Stomach (tissue), 9 donors: Measurements from ENCODE around the gene STK31. TPM values are rescaled to one million over a fixed set of nuclear protein-coding genes. Genes with fewer than 3 reads are reported as not detected.
A peak's percentile ranks its signal among the peaks of the same experiment; 100 is the strongest.
"Not testable (repeated sequence)": the region's sequence is repeated elsewhere in the genome, so short reads cannot be mapped to it uniquely, and the experiment has no call there.

Source experiments
- DNase-seq, 2 donors: peaks; one replicate each; pipeline versions ENCODE4 v3.0.0 to v3.0.0-alpha.2; 2013 to 2019
- H3K27ac ChIP-seq, 5 donors: fragments of 200-600 bp in 4 of 5; sonication (generic) in 4 of 5; one replicate each; pipeline ENCODE4 v1.5.1; 2013 to 2019; ENCODE audit warnings: mild to moderate bottlenecking in 1 of 5, moderate library complexity in 1 of 5
- H3K27me3 ChIP-seq, 3 donors: fragments of 200-600 bp; sonication (generic); one replicate each; pipeline ENCODE4 v1.5.1; 2017 to 2019; ENCODE audit warnings: mixed run types in 1 of 3
- H3K36me3 ChIP-seq, 4 donors: fragments of 200-600 bp; sonication (generic); 1 replicate in 3 of 4; 2 replicates in 1 of 4; pipeline ENCODE4 v1.5.1; 2016 to 2019
- H3K4me1 ChIP-seq, 4 donors: fragments of 200-600 bp; sonication (generic); one replicate each; pipeline ENCODE4 v1.5.1; 2016 to 2019
- H3K4me3 ChIP-seq, 4 donors: fragments of 200-600 bp; sonication (generic) in 3 of 4; one replicate each; pipeline ENCODE4 v1.5.1; 2016 to 2019; ENCODE audit warnings: mild to moderate bottlenecking in 1 of 4
- H3K9me3 ChIP-seq, 4 donors: fragments of 200-600 bp; sonication (generic); one replicate each; pipeline ENCODE4 v1.5.1; 2016 to 2019
- CTCF ChIP-seq, 7 experiments: fragments of 450-650 bp in 4 of 7; fragments of 200-600 bp in 3 of 7; sonication (generic) in 3 of 7; IDR thresholded peaks; one replicate each; pipeline ENCODE4 v1.5.1; 2016 to 2019; ENCODE audit warnings: antibody characterized with exemption in 7 of 7, control low read depth in 2 of 7, mild to moderate bottlenecking in 1 of 7
- EP300 ChIP-seq: sonication (generic); formaldehyde crosslinking; IDR thresholded peaks from one replicate; pipeline ENCODE4 v1.6.1; 2017; ENCODE audit warnings: antibody characterized with exemption
- POLR2A ChIP-seq, 4 donors: fragments of 450-650 bp; IDR thresholded peaks; one replicate each; pipeline ENCODE4 v1.6.1; 2016; ENCODE audit warnings: antibody characterized with exemption in 4 of 4, control low read depth in 2 of 4, mild to moderate bottlenecking in 1 of 4, moderate library complexity in 1 of 4
- POLR2AphosphoS5 ChIP-seq, 3 donors: sonication (generic); formaldehyde crosslinking; IDR thresholded peaks; one replicate each; pipeline ENCODE4 v1.6.1; 2016; ENCODE audit warnings: antibody characterized with exemption in 3 of 3
- WGBS, 5 donors: extraction: QIAGEN DNeasy Blood & Tissue Kit in 3 of 5; methylation state at CpG; one replicate each; pipeline versions ENCODE4 v1.1.5 to v1.1.7; 2013 to 2018; 5-methylcytosine and 5-hydroxymethylcytosine counted together
- intact Hi-C: fragments of 100-400 bp; cut with DNase I; formaldehyde crosslinking; loops from one replicate; pipeline ENCODE4 v1.15.1; 2023; ENCODE audit warnings: low total_unique reads
- polyA plus RNA-seq, 3 donors: library from polyadenylated mRNA; stranded (reverse); fragments of 200-250 nt; gene quantifications; one replicate each; pipeline ENCODE4 v1.2.3, GENCODE V29; 2013
- total RNA-seq, 5 donors: library from RNA; depleted of rRNA; stranded (reverse); fragments of >200 nt; gene quantifications; one replicate each; pipeline versions ENCODE4 v1.1.0 to v1.2.3, GENCODE V29; 2014 to 2016
- donor health status: healthy with polysubstance abuse.
- donor health status: Bipolar disorder and iron deficiency.
- donor health status: healthy.

STK31 gene
- total and polyA plus RNA-seq, 8 donors, result 0.65 to 9.0 (median 1.8) TPM; not detected in 2

- Histone ChIP-seq H3K36me3 (no peaks in the 10 kb centered on the region), H3K27me3 (no peaks in the 10 kb centered on the region), H3K9me3 (no peaks in the 10 kb centered on the region), H3K27ac (no peak overlapping the region), H3K4me1 (peaks cover 0 to 13% (median 4%) of the 10 kb centered on the region in 4 donors), H3K4me3 (no peak overlapping the region)
- intact Hi-C loops, result loop anchor here (5.0 kb wide), 1 partner anchor 142 kb away; no protein-coding TSS in a partner anchor
- TF ChIP-seq EP300 (no peak), CTCF (IDR thresholded peaks at IDR 0.05) (no peak), POLR2A (IDR thresholded peaks at IDR 0.05) (no peak), POLR2AphosphoS5 (IDR thresholded peaks at IDR 0.05) (no peak)
- WGBS, 5 donors, result 47 to 90% (median 83%) methylated on average over 1 of the region's 1 CpG
- no peak for DNase-seq
Observed at GRCh38 chr7:23714579-23714978, 4.6 kb downstream of the STK31 start.

GRCh38 chr7:23715099-23715498, 5.1 kb downstream of the STK31 start:
- Histone ChIP-seq H3K4me3 (no peak overlapping the region), H3K9me3 (no peaks in the 10 kb centered on the region), H3K27me3 (no peaks in the 10 kb centered on the region), H3K27ac (no peak overlapping the region), H3K4me1 (peaks cover 0 to 8% (median 1%) of the 10 kb centered on the region in 4 donors), H3K36me3 (no peaks in the 10 kb centered on the region)
- DNase-seq, result no peak
- TF ChIP-seq POLR2AphosphoS5 (IDR thresholded peaks at IDR 0.05), result no peak
- no peak for TF ChIP-seq CTCF (IDR thresholded peaks at IDR 0.05)
- no peak for TF ChIP-seq POLR2A (IDR thresholded peaks at IDR 0.05)
- no peak for TF ChIP-seq EP300
- 59 to 92% (median 87%) methylated on average over 6 of the region's 6 CpGs for WGBS, 5 donors
- intact Hi-C loops, result no loop called here

- Histone ChIP-seq H3K4me3 (no peak overlapping the region), H3K9me3 (no peaks in the 10 kb centered on the region), H3K36me3 (no peaks in the 10 kb centered on the region), H3K27ac (no peak overlapping the region), H3K27me3 (no peaks in the 10 kb centered on the region), H3K4me1 (peaks cover 0 to 2% (median 0%) of the 10 kb centered on the region in 4 donors)
- TF ChIP-seq POLR2AphosphoS5 (IDR thresholded peaks at IDR 0.05) (no peak), CTCF (IDR thresholded peaks at IDR 0.05) (no peak), POLR2A (IDR thresholded peaks at IDR 0.05) (no peak), EP300 (no peak)
- no peak for DNase-seq
- 93 to 100% (median 94%) methylated on average over 1 of the region's 1 CpG for WGBS, 5 donors
- intact Hi-C loops, result no loop called here
Observed at GRCh38 chr7:23717788-23718187, 7.8 kb downstream of the STK31 start.

GRCh38 chr7:23721456-23721855, 11.4 kb downstream of the STK31 start:
- Histone ChIP-seq H3K27me3 (no peaks in the 10 kb centered on the region), H3K4me3 (no peak overlapping the region), H3K4me1 (no peaks in the 10 kb centered on the region), H3K27ac (no peak overlapping the region), H3K9me3 (no peaks in the 10 kb centered on the region), H3K36me3 (no peaks in the 10 kb centered on the region)
- DNase-seq, result peak in 1 of 2 donors; percentile 31
- intact Hi-C loops, result no loop called here
- no peak for TF ChIP-seq POLR2AphosphoS5 (IDR thresholded peaks at IDR 0.05)
- no peak for TF ChIP-seq POLR2A (IDR thresholded peaks at IDR 0.05)
- TF ChIP-seq CTCF (IDR thresholded peaks at IDR 0.05), result no peak
- TF ChIP-seq EP300, result no peak
- 79 to 91% (median 82%) methylated on average over 4 of the region's 4 CpGs for WGBS, 5 donors

- DNase-seq, result peak; percentile 64 to 67
- H3K27ac ChIP-seq, H3K4me1 ChIP-seq, H3K27me3 ChIP-seq, intact Hi-C loops, H3K9me3 ChIP-seq, H3K36me3 ChIP-seq: not testable (repeated sequence)
- 55 to 82% (median 78%) methylated on average over 20 to 21 of the region's 21 CpGs for WGBS, 5 donors
- peak overlapping the region in 1 of 4 donors; percentile 15 for H3K4me3 ChIP-seq
Observed at GRCh38 chr7:23722587-23723216, 12.7 kb downstream of the STK31 start.

- DNase-seq, H3K4me1 ChIP-seq, H3K9me3 ChIP-seq, H3K4me3 ChIP-seq, H3K27me3 ChIP-seq, H3K36me3 ChIP-seq, intact Hi-C loops, H3K27ac ChIP-seq: not testable (repeated sequence)
- 33 to 54% (median 45%) methylated on average over 4 of the region's 4 CpGs for WGBS, 5 donors
Observed at GRCh38 chr7:23724113-23724512, 14.1 kb downstream of the STK31 start.
